Measurements from ENCODE around the gene GMPR2. TPM values are rescaled to one million over a fixed set of nuclear protein-coding genes. Genes with fewer than 3 reads are reported as not detected.

Gene GMPR2
- polyA plus RNA-seq, 1 donor: 121 TPM

DNA sequence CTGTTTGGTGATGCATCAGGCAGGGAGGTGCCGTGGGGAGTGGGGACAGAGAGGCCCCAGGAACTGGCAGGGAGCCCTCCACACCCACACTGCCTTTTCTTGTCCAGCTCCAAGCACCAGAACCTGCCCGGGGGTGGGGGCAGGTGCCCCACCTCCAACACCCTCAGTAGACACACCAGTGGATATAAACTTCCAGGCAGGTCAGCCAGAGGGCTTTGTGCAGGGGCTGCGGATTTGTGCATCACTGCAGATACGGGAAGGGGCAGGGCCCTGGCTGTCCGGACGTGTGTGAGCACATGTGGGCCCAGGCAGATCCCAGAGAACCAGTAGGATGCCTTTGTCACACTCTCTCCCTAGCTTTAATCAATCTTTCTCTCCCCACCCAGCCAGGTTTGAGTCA, 31.6 kb downstream of the GMPR2 start:
- DNase-seq: no peak

DNA sequence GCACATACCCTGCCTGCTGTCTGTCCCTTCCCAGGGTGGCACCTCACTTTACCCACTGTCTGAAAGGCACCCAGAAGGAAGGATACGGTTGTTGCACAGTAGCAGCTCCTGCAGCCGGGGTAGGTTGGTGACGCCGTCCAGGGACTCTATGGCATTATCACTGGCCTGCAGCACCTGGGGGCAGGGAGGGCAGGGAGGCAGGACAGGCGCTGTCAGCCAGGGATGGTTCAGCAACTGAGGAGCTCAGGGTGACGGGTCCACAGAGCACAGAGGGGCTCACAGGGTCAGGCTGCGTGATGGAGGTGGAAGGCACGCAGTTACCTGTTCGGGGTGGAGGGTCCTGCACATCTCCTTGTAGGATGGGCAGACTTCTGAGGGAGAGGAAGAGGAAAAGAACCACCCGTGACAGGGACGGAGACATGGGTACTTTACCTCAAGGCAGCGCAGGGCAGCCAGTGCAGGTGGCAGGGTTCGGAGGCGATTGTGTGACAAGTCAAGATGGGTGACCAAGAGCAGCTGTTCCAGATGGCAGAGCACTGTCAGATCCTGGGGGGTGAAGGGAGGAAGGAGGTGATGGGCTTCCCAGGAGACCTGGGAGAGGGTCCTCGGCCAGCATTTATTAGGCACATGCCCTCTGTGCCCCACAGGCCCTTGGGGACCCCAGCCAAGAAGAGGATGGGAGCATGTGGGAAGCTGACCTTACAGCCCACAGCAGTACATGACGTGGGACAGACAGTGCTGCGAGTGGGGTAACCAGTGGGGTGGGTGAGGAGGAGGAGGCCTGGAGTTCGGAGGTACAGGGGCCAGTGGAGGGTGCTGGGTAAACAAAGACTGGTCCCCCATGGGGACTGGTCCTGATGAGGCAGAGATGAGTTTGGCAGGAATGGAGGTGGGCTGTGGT, 33.9 kb downstream of the GMPR2 start:
- DNase-seq: no peak

DNA sequence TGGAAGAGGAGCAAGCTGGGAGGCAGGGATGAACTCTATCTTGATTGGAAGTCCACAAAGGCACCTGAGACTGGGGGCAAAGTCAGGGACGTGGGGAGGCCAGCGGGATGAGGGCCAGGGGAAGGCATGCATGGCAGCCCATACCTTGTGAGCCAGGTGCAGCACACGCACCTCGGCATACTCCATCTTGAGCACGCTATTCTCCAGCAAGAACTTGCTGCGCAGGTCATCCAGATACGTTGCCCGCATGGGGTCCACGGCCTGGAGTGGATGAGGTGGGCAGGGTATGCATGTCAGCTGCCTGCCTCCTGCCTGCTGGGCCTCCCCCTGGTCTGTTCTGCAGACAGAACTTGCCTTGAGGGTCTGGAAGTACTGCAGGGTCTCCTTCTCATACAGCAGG, 34.8 kb downstream of the GMPR2 start:
- no peak for DNase-seq

DNA sequence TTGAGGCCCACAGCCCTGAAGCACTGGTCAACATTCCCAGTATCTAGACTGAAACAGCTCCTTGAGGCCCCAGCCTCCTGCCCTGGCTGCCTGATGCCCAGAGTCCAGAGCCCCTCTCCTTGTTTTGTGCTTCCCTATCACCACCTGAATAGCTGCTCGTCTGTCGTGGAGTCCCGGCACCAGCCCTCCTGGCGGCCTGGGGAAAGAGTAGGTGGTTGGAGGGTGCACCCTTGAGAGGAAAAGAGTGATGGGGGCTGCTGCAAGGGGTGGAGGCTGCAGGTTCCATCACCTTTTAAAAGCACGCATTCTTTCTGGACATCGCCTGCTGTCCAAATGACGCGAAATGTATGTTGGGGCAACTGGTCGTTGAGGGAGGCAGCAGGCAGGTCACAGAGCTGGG, 35.5 kb downstream of the GMPR2 start:
- no peak for DNase-seq

DNA sequence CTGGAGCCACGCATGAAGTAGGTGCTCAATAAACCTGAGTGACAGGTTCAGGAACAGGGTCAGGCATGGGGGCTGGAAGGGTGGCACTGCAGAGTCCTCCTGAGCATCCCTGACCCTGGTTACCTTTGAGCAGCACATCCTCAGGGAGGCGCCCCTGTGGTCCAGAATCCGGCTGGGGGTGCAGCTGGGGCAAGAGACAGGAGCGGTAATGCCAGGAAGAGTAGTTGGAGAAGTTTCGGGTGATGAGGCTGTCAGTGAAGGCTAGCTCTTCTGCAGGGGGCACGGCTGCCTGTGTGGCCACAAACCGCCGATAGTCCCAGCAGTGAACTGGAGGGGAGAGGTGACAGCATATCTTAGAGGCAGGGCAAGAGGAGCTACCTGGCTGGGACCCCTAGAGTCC, 36.6 kb downstream of the GMPR2 start:
- no peak for DNase-seq

DNA sequence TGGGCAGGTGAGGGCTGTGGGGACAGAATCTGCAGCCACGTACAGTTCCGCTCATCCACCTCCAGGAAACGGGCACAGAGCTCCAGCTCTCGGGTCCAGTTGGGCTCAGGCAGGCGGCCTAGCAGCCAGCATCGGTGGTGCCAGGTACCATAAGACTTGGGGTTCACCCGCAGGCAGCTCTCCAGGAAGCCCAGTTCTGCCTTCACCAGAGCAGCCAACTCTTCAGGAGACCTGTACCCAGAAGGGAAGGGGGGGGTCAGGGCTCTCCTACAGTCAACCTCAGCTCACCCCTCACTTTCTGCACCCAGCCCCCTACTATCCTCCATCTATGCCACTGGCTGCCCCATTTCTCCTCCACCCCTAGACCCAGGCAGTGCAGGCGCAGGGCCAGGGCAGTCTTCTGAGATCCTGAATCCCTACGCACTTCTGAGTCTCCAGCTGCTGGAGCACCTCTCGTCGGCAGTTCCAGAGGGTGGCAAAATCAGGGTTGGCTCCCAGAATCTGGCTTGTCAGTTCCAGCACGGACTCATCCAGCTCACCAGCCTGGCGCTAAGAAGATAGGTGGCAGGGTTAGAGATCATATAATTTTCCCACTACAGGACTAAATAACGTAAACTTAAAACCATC, 37.3 kb downstream of the GMPR2 start:
- no peak for DNase-seq

DNA sequence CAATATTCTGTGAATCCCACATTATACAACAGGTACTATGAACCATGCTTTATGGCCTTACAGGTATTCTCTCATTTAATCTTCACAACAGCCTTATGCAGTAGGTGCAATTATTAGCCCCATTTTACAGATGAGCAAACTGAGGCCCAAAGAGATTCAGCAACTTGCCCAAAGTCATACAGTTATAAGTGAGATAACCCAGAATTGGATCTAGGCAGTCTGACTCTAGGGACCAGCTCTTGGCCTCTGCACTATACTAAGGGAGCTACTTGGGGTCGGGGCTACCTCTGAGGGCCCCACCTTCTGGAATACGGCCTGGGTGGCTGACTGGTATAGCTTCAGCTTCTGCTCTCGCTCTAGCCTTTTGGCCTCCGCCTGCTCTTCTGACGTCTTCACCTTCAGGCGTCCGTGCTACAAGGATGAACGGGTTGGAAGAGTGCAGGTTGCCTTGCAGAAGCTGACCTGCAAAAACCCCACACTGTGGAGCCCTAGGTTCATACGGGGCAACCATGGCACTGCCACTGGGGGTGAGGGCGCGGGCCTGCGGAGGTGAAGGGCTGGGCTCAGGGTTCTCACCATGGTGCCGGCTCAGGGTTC, 37.9 kb downstream of the GMPR2 start:
- DNase-seq: no peak

DNA sequence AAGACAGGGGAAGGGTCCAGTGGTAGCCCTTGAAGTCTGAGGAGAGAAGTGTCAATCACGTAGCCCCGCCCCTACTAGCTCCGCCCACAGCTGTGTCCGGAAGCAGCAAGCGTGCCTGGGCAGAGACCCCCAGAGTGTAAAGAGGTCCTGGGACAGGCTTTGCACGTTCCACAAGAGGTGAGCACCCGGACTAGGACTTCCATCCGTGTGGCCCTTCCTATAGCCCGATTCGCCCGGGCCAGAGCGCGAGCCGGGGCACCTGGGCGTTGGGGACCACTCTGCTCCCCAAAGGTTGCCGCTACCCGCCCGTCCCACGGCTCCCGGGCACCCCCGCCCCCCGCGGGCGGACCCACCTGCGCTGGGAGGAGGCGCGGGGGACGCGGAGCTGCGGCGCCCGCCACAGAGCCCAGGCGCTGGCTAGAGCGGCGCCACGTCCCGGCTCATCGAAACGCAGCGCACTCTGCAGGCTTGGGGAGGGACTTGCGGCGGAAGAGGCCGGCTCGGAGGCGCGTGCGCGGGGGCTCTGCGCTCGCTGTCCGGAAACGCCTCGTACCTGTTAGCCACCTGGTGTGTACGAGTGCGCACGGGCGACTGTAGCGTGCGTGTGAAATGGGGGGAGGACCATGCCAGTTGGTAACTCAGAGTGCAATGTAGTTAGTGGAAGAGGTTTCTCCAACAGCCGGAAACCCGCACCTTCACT, 38.6 kb downstream of the GMPR2 start, which contains the start of gene RABGGTA:
RABGGTA (minus strand) TSS at position 464 of the 700 bp plus-strand sequence. CDS start 482 bp downstream, outside the sequence.
- DNase-seq: peak; percentile 88

DNA sequence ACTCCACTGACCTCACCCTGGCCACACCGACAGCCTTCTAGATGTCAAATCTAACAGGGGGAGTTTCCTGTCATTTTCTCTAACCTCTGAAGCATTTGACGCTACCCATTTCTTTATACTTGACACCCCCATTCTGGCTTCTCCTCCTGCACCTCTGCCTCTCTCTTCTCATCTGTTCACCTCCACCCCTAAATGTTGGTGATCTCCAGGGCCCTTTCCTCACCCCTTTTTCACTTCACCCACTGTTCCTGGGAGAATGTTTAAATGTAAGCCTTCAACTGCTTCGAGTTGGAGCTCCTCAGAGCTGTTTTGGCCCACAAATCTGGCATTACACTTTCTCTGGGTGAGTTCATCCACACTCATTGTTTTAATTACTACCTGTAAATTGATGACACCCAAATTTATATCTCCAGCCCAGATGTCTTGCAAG, 39.1 kb downstream of the GMPR2 start:
- DNase-seq: no peak

DNA sequence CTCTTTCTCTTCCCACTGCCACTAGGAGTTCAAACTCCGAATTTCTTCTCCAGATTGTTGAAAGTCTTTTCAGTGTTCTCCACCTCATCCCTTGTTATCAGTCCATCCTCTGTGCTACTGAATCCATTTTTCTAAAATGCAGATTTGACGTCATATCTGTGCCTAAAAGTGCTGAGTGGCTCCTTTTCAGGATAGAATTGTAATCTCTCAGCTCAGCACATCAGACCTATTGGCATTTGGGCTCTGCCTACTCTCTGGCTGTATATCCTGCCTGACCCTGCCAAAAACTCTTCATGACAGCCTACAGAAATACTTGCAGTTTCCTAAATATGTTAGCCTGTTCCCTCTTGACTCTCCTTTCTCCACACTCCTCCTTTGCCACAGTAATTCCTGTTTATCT, 39.7 kb downstream of the GMPR2 start:
- no peak for DNase-seq

DNA sequence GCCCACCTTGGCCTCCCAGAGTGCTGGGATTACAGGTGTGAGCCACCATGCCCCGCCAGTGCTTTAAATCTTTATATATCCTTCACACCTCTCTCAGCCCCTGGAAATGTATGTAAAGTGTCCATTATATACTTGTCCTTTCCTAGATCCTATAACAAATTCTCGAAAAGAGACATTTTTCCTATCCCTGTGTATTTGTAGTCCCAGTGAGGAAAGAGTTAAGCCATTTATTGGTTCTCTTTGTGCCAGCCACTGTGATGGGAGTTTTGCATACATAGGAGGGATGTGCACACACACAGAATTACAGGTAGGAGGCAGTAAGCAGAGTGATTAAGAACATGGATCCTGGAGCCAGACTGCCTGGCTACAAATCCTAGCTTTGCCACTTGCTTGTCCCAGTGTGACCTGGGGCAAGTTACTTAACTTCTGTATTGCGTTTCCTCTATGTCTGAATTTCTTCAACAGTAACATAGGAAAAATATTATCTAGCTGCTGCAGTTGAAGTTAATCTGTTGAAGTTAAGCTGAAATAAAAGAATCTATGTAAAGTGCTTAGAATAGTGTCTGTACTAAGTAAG, 40.8 kb downstream of the GMPR2 start:
- no peak for DNase-seq

DNA sequence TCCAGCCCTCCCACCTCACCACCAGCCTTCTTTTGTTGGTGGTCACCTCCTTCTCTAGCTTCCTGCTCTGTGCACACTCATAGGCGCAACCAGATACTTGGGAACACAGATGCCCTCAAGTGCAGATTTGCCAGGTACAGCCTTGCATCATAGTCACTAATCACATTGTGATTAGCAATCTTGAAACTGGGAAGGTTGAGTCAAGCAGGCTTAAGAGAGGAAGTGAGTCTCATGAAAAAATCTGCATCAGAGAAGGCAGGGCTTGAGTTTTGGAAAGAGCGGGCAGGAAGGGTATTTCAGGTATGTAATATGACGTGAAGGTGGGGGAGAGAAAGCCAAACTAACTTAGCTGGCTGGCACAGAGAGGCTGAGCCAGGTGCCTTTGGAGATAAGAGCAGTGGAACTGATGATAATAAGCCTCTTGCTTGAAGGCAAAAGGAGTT, 41.4 kb downstream of the GMPR2 start:
- no peak for DNase-seq

DNA sequence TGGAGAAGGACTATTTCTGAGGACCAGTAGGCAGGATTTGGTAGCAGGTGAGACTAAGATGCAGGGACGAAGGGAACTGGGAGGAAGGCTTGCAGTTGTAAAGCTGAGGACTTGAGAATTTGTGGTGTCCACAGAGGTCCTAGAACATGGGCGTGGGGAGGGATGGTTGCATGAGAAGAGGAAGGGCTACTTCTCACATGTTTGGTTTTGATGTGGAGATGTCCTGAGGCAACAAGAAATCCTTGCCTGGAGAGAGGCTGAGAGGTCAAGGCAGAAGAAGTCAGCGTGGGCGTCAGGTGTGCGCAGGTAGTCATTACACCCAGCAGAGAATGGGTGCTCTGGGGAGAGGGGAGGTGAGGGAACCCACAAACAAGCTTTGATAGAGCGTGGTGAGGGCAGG, 44.3 kb downstream of the GMPR2 start:
- DNase-seq: no peak

DNA sequence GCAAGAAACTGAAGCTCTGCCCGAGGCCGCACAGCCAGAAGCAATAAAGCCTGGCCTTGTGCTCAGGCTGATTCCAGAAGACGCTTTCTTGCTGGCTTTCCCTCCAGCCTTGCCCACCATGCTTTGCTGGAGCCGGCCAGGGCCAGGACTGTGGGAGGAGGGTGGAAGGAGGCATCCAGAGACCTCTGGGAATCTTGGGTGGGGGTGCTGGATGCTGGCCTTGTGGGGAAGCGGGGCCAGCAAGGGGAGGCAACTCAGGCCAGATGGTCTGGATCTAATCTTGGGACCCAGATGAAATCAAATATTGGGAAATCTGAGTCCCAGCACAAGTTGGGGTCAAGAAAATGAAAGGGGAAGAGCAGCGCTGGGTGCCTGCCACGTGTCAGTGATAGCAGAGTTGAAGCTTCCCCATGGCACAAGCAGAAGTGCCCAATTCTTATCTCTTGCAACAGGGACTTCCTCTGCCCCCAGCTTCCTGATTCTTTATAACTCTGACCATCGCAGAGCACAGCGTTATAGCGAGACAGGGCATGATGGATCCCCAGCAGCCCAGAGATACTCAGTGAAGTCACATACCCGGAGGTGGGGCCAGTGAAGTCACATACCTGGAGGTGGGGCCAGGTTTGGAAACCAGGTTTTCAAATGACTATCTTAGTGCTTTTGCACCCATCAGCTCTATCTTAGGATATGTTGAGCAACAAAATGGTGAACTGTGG, 45.0 kb downstream of the GMPR2 start:
- no peak for DNase-seq

DNA sequence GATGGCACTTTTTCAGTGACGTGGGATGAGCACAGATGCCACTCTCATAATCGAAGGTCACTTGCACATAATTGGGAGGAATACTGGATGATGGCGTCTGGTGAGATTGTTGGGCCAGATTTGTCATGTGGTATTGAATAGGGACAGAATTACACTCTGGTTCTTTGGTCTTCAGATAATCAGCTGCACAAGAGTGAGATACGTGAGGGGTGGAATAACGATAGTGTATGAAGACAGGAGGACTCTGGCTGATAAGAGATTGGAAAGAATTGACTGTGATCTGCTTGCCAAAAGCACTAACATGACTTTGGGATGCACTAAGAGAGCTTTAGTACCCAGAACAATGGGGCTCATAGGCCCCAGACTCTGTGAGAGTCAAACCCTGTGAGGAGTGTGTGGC, 45.7 kb downstream of the GMPR2 start:
- no peak for DNase-seq

DNA sequence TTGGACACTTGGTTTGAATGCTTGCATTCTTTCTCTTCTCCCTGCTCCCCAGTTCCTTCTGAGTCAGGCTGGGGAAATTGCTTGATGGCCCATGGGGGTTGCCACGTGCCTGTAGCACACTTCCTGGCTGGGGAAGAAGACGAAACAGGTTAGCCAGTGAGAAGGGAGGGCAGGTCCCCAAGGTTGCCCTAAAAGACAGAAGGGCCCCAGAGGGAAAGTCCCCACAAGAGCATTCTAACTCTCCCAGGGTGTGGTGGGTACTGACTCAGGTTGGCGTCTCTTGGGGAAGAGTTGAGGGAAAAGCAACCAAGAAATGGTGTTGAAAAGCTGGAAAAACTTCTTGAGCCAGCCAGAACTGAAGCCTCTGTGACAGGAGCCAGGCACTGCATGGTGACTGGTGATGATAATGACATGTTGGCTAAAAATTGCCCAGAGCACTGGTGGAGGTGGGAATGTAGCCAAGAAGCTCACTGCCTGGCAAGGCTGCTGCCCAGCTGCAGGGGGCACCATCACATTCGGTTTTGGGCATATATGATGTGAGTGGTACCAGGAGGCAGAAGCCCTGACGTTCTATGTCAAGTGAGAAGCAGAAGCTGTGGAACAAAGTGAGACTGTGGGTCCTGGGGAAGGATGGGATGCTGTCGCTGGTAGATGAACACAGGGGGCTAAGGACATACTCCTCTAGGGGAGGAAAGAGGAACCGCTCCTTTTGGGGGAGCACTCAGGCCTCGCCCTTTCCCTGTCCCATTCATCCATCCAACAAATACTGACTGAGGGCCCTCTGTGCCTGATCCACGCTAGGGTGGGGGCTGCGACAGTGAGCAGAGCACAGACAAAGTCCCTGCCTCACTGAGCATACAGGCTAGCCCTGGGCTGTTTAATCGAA, 46.8 kb downstream of the GMPR2 start:
- no peak for DNase-seq

DNA sequence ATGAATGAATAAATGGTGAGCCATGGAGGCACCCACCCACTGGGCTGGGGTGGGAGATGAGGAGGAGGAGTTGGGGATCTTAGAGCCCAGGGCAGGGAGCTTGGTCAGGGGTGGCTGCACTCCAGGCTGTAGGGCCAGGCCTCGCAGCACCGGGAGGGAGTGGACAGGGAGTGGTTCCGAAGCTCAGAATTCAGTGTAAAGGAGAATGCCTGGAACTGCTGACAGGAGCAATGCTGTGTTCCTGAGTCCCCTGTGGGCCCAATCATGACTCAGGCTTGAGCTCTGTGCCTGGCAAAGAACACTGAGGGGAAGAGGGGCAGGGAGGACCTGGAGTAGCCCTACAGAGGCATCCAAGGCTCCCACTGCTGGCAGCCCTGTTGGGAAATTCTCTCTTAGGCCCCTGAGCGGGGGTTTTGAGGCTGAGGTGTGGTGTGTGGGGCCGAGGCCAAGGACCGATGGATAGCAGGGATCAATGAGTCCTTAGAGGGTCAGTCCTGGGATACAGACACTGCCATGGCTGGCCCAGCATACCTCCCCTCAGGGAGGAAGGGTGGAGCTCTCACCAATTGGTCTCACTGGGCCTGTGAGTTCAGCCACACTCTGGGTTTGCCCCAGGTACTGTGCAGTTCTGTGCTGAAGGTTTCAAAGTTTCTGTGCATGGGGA, 48.2 kb downstream of the GMPR2 start:
- no peak for DNase-seq

DNA sequence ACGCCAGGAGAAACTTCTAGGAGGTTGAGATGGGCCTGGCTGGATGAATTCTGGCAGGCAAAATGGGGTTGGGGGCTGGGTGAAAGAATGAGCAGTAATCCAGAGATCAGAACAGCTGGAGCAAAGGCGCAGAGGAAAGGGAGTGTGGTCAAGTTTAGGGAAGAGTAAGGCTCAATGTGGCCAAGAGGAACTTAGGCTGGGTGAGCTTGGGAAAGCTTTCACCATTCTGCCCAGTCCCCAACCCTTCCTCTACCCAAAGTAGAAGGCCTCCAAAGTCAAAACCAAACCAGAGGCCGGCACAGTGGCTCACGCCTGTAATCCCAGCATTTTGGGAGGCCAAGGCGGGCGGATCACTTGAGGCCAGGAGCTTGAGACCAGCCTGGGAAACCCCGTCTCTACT, 48.9 kb downstream of the GMPR2 start:
- DNase-seq: no peak

DNA sequence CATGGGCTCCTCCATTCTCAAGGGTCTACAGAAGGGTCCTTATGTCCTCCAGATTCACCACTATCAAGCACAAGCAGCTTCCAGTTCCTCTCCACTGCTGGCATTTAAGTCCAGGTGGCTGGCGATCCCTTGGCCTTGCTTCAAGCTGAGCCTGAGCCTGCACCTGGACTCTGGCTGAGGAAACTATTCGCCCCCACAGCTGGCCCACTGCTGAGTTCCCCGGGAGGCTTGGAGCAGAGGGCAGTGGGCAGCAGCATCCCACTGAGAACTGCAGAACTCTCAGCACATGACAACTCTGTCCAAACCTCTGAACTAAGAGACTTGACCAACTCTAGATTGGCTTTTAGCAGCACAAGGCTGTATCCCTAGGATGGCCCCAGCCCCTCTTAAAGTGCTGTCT, 50.0 kb downstream of the GMPR2 start:
- DNase-seq: no peak

Measured in left kidney (tissue), 2 donors.